Left renal cortex interstitium (tissue), 4 donors: ENCODE results near the gene LRRC72. TPM values are rescaled to one million over a fixed set of nuclear protein-coding genes. Genes with fewer than 3 reads are reported as not detected.

ENCODE experiments used
- DNase-seq, 4 donors: peaks; one replicate each; pipeline ENCODE4 v3.0.0-alpha.2; 2013; ENCODE audit warnings: low read depth in 4 of 4, low spot score in 2 of 4, missing footprints in 1 of 4
- polyA plus RNA-seq, 4 donors: library from polyadenylated mRNA; unstranded; fragments of 120-200 nt; gene quantifications; one replicate each; pipeline ENCODE4 v1.2.1, GENCODE V29; 2013; ENCODE audit not compliant: insufficient read length in 4 of 4

LRRC72 gene
- polyA plus RNA-seq, 4 donors: not detected

DNA sequence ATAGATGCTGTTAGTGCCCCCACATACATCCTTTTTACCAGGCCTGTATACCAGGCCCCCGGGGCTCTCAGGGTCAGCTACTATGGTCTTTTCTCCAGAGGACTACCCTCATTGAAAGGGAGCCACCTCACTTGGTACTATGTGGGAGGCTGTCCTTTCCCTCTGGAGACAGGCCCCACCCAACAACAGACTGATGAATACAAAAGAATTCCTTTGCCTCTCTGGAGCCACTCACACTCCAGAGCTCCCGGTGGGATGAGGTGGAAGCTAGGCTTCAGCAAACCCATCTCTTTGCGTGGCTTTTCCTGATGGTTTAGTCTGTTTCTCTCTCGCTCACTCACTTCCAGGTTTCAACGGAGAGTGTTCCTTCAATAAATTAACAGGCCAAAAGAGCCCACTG lies 88.6 kb downstream of the LRRC72 start:
- DNase-seq: no peak

DNA sequence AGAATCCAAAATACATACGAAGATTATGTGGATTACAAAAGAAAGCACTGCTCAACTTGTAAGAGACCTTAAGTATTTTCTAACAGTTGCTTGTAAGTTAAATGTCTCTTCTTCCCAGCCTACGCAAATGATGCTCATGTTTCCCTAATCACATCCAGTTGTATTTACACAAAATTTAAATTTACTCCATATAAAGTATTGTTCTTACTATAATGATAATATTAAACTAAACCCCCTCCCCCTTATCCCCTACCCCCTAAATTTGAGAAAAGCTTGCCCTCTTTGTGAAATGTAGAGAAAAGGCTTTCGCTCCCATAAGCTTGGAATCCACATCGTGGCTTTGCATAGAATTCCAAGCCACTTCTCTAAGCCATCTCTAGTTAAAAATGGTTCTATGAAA lies 89.5 kb downstream of the LRRC72 start:
- DNase-seq: no peak

DNA sequence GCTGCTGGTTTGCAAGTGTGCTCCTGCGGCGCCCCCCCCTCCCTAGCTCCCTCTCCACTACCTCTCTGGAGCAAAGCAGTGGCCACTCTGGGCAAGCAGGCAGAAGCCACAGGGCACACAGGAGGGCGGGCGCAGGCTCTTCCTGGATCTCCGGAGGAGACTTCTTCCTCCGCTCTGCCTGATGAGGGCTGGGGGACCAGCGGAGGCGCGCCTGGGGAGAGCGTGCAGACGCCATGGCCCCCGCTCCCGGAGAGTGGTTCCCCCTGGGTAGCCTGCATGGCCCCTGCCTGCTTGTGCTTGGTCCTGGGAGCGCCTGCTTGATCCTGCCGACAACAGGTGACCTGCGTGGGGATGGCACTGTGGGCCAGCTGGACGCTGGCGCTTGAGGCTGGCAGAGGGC lies 89.9 kb downstream of the LRRC72 start:
- no peak for DNase-seq

DNA sequence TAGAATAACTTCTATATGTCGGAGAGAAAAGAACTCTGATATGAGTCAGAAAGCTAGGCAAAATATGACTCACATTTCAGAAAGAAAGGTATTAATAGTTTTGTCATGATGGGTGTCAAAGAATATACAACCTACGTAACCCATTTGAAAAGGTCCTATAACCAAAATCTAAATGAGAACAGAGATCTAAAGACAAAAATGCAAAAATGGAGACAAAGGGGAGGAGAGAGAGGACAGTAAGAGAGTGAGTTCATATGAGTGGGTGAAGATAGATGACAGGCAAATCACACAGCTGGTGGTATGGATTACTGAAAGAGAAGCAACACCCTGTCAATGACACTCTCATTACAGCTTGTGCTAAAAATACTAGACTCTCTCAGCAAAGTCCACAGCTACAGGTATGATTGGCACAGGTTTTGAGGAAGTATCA lies 93.4 kb downstream of the LRRC72 start:
- DNase-seq: no peak

- DNase-seq: no peak
These were observed 99.8 kb downstream of the LRRC72 start for GRCh38 chr7:16626388-16626787.

DNA sequence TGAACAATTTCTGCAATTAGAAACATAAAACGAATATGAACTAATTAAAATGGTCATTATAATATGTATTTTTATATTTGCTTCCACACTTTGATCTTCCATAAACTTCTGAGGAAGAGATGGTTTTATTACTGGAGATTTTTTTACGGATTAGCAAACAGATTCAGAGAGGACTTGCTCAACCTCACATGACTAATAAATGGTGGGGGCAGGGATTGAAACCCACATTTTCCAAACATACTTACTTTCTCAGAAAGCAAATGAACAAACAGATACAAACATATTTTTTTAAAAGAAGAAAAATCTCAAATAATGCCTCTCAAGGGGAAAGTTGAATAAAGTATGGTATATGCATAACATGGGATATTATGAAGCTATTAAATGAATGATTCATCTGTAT lies 100.6 kb downstream of the LRRC72 start:
- no peak for DNase-seq

DNA sequence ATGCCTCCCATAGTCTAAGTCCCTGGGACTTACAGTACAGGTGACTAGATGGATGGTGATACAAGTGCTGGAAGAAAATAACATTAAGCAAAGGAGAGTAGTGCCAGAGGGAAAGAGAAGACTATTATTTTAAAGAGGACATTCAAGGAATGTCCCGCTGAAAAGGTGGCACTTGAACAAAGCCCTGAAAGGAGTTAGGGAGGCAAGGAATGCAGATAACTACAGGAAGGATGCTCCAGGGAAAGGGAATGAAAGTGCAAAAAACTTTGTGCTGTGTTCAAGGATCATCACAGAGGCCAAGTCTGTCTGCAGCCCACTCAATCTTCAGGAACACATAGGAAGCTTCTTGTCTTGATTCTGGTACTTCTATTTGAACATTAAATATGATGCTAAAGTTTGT lies 104.0 kb downstream of the LRRC72 start:
- no peak for DNase-seq

Other genes starting within 250 kb of the LRRC72 start
- 1 to 10 TPM; 4.2 to 5.9 (median 4.7) TPM for gene CRPPA, start 105.3 kb upstream of the LRRC72 start, polyA plus RNA-seq
- 10 to 100 TPM; 43.8 to 63.3 (median 52.1) TPM for gene SOSTDC1, start 61.1 kb upstream of the LRRC72 start, polyA plus RNA-seq
- 10 to 100 TPM; 27.5 to 36.7 (median 33.8) TPM for gene ANKMY2, start 118.9 kb downstream of the LRRC72 start, polyA plus RNA-seq
- 10 to 100 TPM; 69.0 to 82.1 (median 73.8) TPM for gene BZW2, start 119.4 kb downstream of the LRRC72 start, polyA plus RNA-seq
- 10 to 100 TPM; 24.3 to 34.3 (median 27.0) TPM for gene TSPAN13, start 226.9 kb downstream of the LRRC72 start, polyA plus RNA-seq